Kidney glomerular epithelial cell (primary cell): Measurements from ENCODE around the gene MTMR8.
A peak's percentile ranks its signal among the peaks of the same experiment; 100 is the strongest.
"Not testable (repeated sequence)": the region's sequence is repeated elsewhere in the genome, so short reads cannot be mapped to it uniquely, and the experiment has no call there.

ENCODE experiments used
- DNase-seq: peaks from one replicate; lab custom pipeline; 2025; lab: John Stamatoyannopoulos, UW

The MTMR8 gene

GRCh38 chrX:64394874-64395567 is at the start of gene MTMR8:
Gene MTMR8, minus strand, starts transcription at chrX:64395452. Its CDS starts 89 bp downstream, at chrX:64395363.
- peak; percentile 54 for DNase-seq

DNA sequence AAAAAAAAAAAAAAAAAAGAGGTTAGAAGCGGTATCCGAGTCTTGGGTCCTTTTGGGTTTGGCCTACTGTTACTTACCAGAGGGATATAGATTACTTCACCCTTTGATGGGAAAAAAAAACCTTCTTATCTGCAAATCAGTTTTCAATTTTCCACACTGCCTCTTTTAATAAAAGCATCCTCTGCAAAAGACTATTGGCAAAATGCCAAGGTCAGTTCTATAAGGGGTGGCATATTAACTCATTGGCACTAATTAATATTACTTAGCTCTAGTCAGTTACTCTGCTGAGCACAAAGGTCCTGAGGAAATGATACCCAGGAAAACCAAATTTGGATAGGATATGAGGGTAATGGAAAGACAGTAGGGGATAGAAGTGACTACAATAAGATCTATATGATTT is 44.3 kb upstream of the MTMR8 start:
- DNase-seq = no peak

GRCh38 chrX:64437665-64438064 is 42.4 kb upstream of the MTMR8 start:
- no peak for DNase-seq

GRCh38 chrX:64437218-64437617 is 42.0 kb upstream of the MTMR8 start:
- no peak for DNase-seq

GRCh38 chrX:64428371-64428770 is 33.1 kb upstream of the MTMR8 start:
- DNase-seq = no peak

DNA sequence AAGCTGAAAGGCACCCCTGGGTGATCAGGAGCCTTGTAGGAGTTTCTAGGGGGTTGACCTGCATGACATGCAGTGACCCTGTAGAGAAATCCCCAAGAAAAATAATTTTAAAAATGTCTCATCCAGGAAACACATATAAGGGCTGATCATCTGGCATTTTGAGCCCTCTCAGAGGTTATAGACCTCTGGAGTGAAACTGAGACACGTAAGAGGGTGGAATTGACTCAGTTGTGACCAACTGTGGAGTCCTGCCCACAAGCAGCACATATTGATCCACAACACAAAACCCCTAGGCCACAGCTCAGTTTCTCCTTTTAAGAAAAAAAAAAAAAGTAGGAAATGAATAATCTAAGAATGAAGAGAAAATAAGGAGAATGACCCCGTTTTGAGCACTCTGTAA is 32.5 kb upstream of the MTMR8 start:
- DNase-seq = no peak

GRCh38 chrX:64427281-64427680 is 32.0 kb upstream of the MTMR8 start:
- DNase-seq = no peak

DNA sequence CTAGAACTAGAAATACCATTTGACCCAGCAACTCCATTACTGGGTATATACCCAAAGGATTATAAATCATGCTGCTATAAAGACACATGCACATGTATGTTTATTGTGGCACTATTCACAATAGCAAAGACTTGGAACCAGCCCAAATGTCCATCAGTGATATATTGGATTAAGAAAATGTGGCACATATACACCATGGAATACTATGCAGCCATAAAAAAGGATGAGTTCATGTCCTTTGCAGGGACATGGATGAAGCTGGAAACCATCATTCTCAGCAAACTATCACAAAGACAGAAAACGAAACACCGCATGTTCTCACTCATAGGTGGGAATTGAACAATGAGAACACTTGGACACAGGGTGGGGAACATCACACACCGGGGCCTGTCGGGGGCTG is 14.5 kb upstream of the MTMR8 start:
- DNase-seq = not testable (repeated sequence)

- DNase-seq = no peak
Observed at GRCh38 chrX:64398088-64398487, 2.8 kb upstream of the MTMR8 start.

DNA sequence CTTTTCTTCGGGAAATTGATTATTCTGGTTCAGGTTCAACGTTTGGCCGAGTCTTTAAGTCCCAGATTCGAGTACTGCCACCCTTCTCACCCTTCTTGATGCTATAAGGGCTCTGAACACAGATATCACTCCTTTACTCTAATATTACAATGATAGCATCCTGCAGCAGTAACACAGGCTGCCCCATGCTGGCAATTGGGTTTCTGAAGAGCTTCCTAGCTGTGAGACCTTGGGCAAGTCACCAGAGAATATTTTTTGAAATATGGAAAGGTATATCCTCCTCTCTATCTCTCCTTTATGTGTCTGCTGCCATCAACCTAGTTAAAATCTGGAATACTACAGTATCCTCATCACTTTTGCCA is 297 bp upstream of the MTMR8 start:
- no peak for DNase-seq

DNA sequence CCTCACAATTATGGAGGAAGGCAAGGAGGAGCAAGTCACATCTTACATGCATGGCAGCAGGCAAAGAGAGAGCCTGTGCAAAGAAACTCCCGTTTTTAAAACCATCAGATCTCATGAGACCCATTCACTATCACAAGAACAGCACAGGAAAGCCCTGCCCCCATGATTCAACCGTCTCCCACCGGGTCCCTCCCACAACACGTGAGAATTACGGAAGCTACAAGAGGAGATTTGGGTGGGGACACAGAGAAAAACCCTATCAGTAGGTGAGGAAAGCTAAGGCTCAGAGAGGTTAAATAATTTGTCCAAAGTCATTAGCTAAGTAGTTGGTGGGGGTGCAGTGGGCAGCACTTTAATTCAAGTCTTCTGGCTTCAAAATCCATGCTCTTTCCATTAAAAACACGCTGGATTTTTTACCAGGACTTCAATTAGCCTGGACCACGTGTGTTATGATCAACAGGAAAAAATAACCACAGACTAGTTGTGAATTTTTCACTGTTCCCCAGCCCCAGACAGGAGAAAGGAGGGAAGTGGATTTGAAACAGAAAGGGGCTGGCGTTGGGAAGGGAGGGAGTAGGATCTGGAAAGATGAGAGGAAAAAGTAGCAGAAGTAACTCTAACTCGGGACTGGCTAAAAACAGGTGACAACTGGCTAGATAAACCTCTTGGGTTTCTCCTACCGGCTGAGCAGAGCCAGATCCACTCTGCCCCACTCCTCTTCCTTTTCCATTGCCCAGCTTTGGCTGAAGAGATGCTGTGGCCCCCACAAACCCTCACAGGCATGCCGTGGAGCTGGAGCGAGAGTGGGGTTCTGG is 986 bp downstream of the MTMR8 start:
- DNase-seq = no peak

DNA sequence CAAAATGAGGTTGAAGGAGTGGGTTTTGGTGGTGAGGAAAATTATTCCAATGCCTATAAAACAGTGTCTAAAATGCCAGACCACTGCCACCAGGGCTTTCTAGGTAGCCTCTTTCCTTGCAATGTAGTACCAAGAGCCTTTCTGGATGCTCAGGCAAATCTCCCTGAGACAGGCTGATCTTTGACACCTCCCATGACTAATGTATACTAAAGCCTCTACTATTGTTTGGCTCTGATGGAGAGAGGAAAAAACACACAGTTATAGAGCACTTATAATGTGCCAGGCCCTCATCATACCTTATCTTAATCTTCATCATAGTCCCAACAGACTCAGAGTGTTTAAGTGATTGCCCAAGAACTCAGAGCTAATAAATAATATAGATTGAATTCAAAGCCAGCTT is 5.8 kb downstream of the MTMR8 start:
- no peak for DNase-seq

GRCh38 chrX:64380789-64381188 is 14.5 kb downstream of the MTMR8 start:
- DNase-seq = not testable (repeated sequence)

DNA sequence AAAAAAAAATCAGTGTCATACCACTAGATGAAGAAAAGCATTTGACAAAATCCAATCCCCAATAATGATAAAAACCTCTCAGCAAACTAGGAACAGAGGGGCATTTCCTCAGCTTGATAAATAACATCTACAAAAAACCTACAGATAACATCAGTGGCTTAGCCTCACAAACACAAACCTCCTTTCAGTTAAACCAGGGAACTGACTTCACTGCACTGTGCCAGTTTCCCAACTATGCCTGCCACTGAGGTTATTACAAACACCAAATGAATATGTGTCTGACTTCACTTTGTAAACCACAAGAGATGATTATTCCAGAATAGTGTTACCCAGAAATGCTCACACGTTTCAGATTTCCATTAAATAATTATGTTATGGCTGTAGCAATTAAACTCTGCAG is 15.3 kb downstream of the MTMR8 start:
- no peak for DNase-seq

- DNase-seq = no peak
Observed at GRCh38 chrX:64377753-64378152, 17.5 kb downstream of the MTMR8 start.

DNA sequence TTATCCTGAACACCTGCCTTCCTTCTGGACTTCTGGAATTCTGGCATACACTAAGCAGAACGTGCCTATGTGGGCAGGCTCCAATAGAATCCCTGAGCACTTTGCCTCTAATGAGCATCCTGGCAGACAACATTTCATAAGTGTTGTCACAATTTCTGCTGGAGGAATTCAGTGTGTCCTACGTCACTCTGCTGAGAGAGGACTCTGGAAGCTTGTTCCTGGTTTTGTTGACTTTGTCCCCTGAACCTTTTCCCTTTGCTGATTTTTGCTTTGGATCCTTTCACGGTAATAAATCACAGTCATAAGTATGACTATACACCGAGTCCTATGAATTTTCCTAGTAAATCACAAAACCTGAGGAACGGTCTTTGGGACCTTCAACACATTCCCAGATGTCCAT is 43.2 kb downstream of the MTMR8 start:
- DNase-seq = no peak

DNA sequence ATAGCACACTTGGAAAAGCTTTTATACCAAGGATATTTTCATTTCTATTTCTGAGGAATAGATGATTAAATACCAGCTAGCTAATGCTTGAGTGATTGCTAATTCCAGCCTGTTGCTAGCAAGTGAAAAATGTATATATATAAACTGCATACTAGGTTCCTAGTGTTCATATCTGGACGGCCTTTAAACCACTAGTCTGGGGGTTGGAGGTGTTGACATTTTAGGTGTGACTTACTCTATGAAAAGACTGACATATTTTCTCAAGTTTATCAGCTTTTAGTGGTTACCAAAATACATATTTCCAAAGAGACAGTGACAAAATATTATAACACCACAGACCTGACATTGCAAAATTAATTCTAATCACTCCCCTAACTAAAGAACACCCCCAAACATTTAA is 44.7 kb downstream of the MTMR8 start:
- DNase-seq = no peak

GRCh38 chrX:64350047-64350446 is 45.2 kb downstream of the MTMR8 start:
- DNase-seq = no peak

DNA sequence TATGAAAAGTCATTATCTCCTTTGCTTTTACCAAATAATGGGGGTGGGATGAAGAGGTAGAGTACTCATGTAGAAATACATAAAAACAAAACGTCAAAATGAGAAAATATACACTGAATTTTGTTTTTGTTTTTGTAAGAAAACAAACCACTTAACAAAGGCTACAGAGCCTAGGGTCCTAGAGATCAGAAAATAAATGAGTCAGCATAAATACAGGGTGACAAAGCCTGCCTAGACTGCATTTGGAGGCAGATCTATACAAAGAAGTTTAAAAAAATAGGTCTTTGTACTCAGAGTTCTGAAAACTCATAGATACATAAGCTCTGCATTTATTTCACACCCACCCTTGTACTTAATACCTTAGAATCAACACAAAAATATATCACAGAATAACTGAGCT is 52.4 kb downstream of the MTMR8 start:
- no peak for DNase-seq

- no peak for DNase-seq
Observed at GRCh38 chrX:64338296-64338695, 57.0 kb downstream of the MTMR8 start.

DNA sequence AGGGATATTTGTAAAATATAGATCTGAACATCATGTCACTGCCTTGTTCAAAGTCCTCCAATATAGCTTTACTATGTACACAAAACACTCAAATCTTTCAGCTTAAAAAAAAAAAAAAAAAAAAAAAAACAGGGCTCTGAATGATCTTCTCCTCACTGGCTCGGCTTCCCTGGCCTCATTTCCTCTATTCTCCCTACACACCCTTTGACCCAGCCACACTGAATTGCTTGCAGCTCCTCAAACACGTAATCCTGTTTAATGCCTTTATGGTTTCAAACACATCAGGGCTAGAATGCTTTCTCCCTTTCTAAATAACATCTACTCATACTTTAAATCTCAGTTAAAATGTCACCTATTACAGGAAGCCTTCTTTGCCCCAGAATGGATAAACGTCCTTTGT is 60.8 kb downstream of the MTMR8 start:
- no peak for DNase-seq

- no peak for DNase-seq
Observed at GRCh38 chrX:64330284-64330683, 65.0 kb downstream of the MTMR8 start.

DNA sequence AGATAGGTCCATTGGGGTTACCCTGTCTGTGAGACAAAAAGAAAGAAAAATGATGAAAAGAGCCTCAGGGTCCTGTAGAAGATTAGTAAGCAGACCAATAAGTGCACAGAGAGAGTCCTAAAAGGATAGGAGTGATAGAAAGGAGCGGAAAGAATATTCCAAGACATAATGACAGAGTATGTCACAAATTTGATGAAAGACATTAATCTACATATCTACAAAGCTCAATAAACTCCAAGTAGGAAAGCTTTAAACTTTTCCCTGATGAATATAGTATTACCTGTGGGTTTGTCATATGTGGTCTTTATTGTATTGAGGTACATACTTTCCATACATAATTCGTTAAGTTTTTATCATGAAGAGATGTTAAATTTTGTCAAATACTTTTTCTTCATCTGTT is 73.7 kb downstream of the MTMR8 start:
- DNase-seq = no peak

DNA sequence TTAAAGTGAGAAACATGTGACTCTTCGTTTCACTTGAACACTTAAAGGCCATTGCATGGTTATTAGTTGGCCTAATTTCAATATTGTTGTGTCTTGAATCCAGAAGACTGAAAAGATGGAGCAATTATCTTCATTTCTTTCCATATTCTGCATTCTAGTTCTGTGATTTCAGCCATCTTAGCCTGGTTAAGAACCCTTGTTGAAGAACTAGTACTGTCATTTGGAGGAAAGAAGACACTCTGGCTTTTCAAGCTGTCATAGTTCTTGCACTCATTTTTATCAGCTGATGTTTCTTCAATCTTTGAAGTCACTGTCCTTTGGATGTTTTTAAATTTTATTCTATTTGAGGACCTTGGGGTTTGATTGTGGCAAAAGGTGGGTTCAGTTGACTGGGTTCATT is 81.6 kb downstream of the MTMR8 start:
- DNase-seq = no peak
